GM21447 (cell line): Measurements from ENCODE around the gene WNK1.
"Not testable (repeated sequence)": the region's sequence is repeated elsewhere in the genome, so short reads cannot be mapped to it uniquely, and the experiment has no call there.

ENCODE experiments used
- ATAC-seq: cut with Tn5 transposase; IDR thresholded peaks from one replicate; pipeline ENCODE4 v1.9.1; 2021; ENCODE audit not compliant: unreplicated experiment

Gene WNK1

GRCh38 chr12:740921-741320 lies 11.5 kb upstream of the WNK1 start:
- ATAC-seq = no peak

GRCh38 chr12:749751-750270 lies 2.6 kb upstream of the WNK1 start:
- no peak for ATAC-seq

GRCh38 chr12:750366-751191 lies 1.8 kb upstream of the WNK1 start:
- no peak for ATAC-seq

- peak; percentile 36 for ATAC-seq
Measured at GRCh38 chr12:751192-751998, 984 bp upstream of the WNK1 start.

GRCh38 chr12:752695-753610 lies 574 bp downstream of the WNK1 start:
- ATAC-seq = peak; percentile 22

GRCh38 chr12:753611-754472 lies 1.5 kb downstream of the WNK1 start:
- ATAC-seq = no peak

GRCh38 chr12:754473-754820 lies 2.1 kb downstream of the WNK1 start:
- no peak for ATAC-seq

- ATAC-seq = no peak
Measured at GRCh38 chr12:754851-755562, 2.6 kb downstream of the WNK1 start.

- no peak for ATAC-seq
Measured at GRCh38 chr12:759628-760027, 7.2 kb downstream of the WNK1 start.

GRCh38 chr12:761256-761655 lies 8.9 kb downstream of the WNK1 start:
- ATAC-seq = no peak

GRCh38 chr12:765840-766239 lies 13.5 kb downstream of the WNK1 start:
- no peak for ATAC-seq

- no peak for ATAC-seq
Measured at GRCh38 chr12:768434-768833, 16.1 kb downstream of the WNK1 start.

- no peak for ATAC-seq
Measured at GRCh38 chr12:770479-770878, 18.1 kb downstream of the WNK1 start.

GRCh38 chr12:772056-772697 lies 19.8 kb downstream of the WNK1 start:
- no peak for ATAC-seq

GRCh38 chr12:774051-774614 lies 21.8 kb downstream of the WNK1 start:
- ATAC-seq = no peak

GRCh38 chr12:775973-776771 lies 23.8 kb downstream of the WNK1 start:
- ATAC-seq = not testable (repeated sequence)

GRCh38 chr12:776772-777373 lies 24.5 kb downstream of the WNK1 start:
- not testable (repeated sequence) for ATAC-seq
